OCI-LY1 (cell line): ENCODE data around the gene TPRX2.

Experiments used
- H2AFZ ChIP-seq: fragments of 200-600 bp; sonication (generic), shearing (Covaris generic); 2 replicates; pipeline ENCODE4 v1.6.0; 2014; ENCODE audit warnings: antibody characterized with exemption, mild to moderate bottlenecking, low read length
- H3F3A ChIP-seq: fragments of 200-600 bp; sonication (generic), shearing (Covaris generic); 2 replicates; pipeline ENCODE4 v1.6.0; 2014; ENCODE audit warnings: mild to moderate bottlenecking, antibody characterized with exemption, low read length, moderate library complexity; ENCODE audit not compliant: insufficient read depth
- H3K27ac ChIP-seq: fragments of 200-600 bp; sonication (generic); 2 replicates; pipeline ENCODE4 v1.5.1; 2014; ENCODE audit warnings: low read length, mixed run types, mild to moderate bottlenecking, low read depth; ENCODE audit not compliant: poor library complexity, severe bottlenecking
- H3K27me3 ChIP-seq: fragments of 200-600 bp; sonication (generic); 2 replicates; pipeline ENCODE4 v1.6.0; 2014; ENCODE audit warnings: antibody characterized with exemption, mild to moderate bottlenecking, low read length, moderate library complexity; ENCODE audit not compliant: insufficient read depth
- H3K36me3 ChIP-seq: fragments of 200-600 bp; sonication (generic); 2 replicates; pipeline ENCODE4 v1.6.1; 2014; ENCODE audit warnings: mild to moderate bottlenecking, antibody characterized with exemption, low read length, moderate library complexity, mixed read lengths; ENCODE audit not compliant: insufficient read depth
- H3K4me1 ChIP-seq: fragments of 200-600 bp; sonication (generic); 2 replicates; pipeline ENCODE4 v1.5.1; 2014; ENCODE audit warnings: mild to moderate bottlenecking, low read length, moderate library complexity; ENCODE audit not compliant: insufficient read depth, severe bottlenecking
- H3K4me2 ChIP-seq: fragments of 200-600 bp; sonication (generic), shearing (Covaris generic); 2 replicates; pipeline ENCODE4 v1.6.1; 2014; ENCODE audit warnings: low read length
- H3K4me3 ChIP-seq: fragments of 200-600 bp; sonication (generic); 2 replicates; pipeline ENCODE4 v1.5.1; 2014; ENCODE audit warnings: low read length, low read depth, mild to moderate bottlenecking, mixed read lengths; ENCODE audit not compliant: poor library complexity, severe bottlenecking
- H3K79me2 ChIP-seq: fragments of 200-600 bp; shearing (Covaris generic); 2 replicates; pipeline ENCODE4 v1.6.1; 2016; ENCODE audit warnings: mixed run types, low read length, mixed read lengths; ENCODE audit not compliant: insufficient read depth
- H3K9ac ChIP-seq: fragments of 200-600 bp; sonication (generic), shearing (Covaris generic); 2 replicates; pipeline ENCODE4 v1.6.1; 2014; ENCODE audit warnings: mild to moderate bottlenecking, low read length, mixed read lengths
- H3K9me2 ChIP-seq: fragments of 200-600 bp; sonication (generic), shearing (Covaris generic); 2 replicates; pipeline ENCODE4 v1.6.1; 2014; ENCODE audit warnings: low read depth, mild to moderate bottlenecking, low read length, mixed read lengths
- H3K9me3 ChIP-seq: fragments of 200-600 bp; shearing (Covaris generic); 2 replicates; pipeline ENCODE4 v1.6.1; 2014; ENCODE audit warnings: low read length, mixed read lengths
- H4K20me1 ChIP-seq: fragments of 200-600 bp; sonication (generic), shearing (Covaris generic); 2 replicates; pipeline ENCODE4 v1.6.0; 2016; ENCODE audit warnings: mild to moderate bottlenecking, low read length; ENCODE audit not compliant: insufficient read depth
- CTCF ChIP-seq: fragments of 200-600 bp; sonication (generic), shearing (Covaris generic); IDR thresholded peaks from 2 replicates; pipeline ENCODE4 v1.5.1; 2017; ENCODE audit warnings: mild to moderate bottlenecking, antibody characterized with exemption, low read length, moderate library complexity, mixed read lengths
- EZH2 ChIP-seq: fragments of 200-600 bp; sonication (generic), shearing (Covaris generic); IDR thresholded peaks from 2 replicates; pipeline ENCODE4 v1.8.0; 2017; ENCODE audit warnings: borderline replicate concordance, mixed run types, mild to moderate bottlenecking, antibody characterized with exemption, low read length, moderate library complexity, mixed read lengths

TPRX2 gene

GRCh38 chr19:47885067-47885463 is 26.0 kb downstream of the TPRX2 start:
- Histone ChIP-seq H3K9me3 (no peaks in the 10 kb centered on the region), H3K36me3 (no peaks in the 10 kb centered on the region), H3K9me2 (no peaks in the 10 kb centered on the region), H4K20me1 (no peaks in the 10 kb centered on the region), H3K4me1 (no peaks in the 10 kb centered on the region), H3F3A (no peaks in the 10 kb centered on the region), H3K27me3 (no peaks in the 10 kb centered on the region), H3K4me2 (no peak overlapping the region), H3K79me2 (no peaks in the 10 kb centered on the region), H3K9ac (no peak overlapping the region), H2AFZ (no peak overlapping the region), H3K4me3 (no peak overlapping the region), H3K27ac (no peak overlapping the region)
- no peak for TF ChIP-seq CTCF
- TF ChIP-seq EZH2, result no peak

GRCh38 chr19:47886010-47886559 is 27.1 kb downstream of the TPRX2 start, which contains the start of gene SULT2A1:
TSS of gene SULT2A1 (minus strand) at chr19:47886315. CDS start at chr19:47886257, 58 bp downstream.
- H3K36me3 ChIP-seq, result no peaks in the 10 kb centered on the region
- H3K79me2 ChIP-seq, result no peaks in the 10 kb centered on the region
- no peaks in the 10 kb centered on the region for H3F3A ChIP-seq
- TF ChIP-seq EZH2 (no peak), CTCF (no peak)
- no peak within 1 kb of the TSS for H3K27ac ChIP-seq
- no peak within 1 kb of the TSS for H2AFZ ChIP-seq
- no peak within 1 kb of the TSS for H3K4me3 ChIP-seq
- no peaks in the 10 kb centered on the region for H3K27me3 ChIP-seq
- H3K9me2 ChIP-seq, result no peaks in the 10 kb centered on the region
- no peak within 1 kb of the TSS for H3K9ac ChIP-seq
- no peak within 1 kb of the TSS for H3K4me2 ChIP-seq
- no peaks in the 10 kb centered on the region for H4K20me1 ChIP-seq
- no peaks in the 10 kb centered on the region for H3K4me1 ChIP-seq
- no peaks in the 10 kb centered on the region for H3K9me3 ChIP-seq

GRCh38 chr19:47890865-47891621 is 32.0 kb downstream of the TPRX2 start:
- TF ChIP-seq EZH2 (no peak), CTCF (no peak)
- Histone ChIP-seq H3K4me3 (no peak overlapping the region), H3K36me3 (no peaks in the 10 kb centered on the region), H3K4me2 (no peak overlapping the region), H3K27me3 (no peaks in the 10 kb centered on the region), H3K9me2 (no peaks in the 10 kb centered on the region), H3K27ac (no peak overlapping the region), H2AFZ (no peak overlapping the region), H4K20me1 (no peaks in the 10 kb centered on the region), H3K4me1 (no peaks in the 10 kb centered on the region), H3K9me3 (peaks cover 3% of the 10 kb centered on the region; the same call in 1 of the 2 replicates), H3F3A (no peaks in the 10 kb centered on the region), H3K9ac (no peak overlapping the region), H3K79me2 (no peaks in the 10 kb centered on the region)
